Measurements from ENCODE around the gene NOS1.

The NOS1 gene

DNA sequence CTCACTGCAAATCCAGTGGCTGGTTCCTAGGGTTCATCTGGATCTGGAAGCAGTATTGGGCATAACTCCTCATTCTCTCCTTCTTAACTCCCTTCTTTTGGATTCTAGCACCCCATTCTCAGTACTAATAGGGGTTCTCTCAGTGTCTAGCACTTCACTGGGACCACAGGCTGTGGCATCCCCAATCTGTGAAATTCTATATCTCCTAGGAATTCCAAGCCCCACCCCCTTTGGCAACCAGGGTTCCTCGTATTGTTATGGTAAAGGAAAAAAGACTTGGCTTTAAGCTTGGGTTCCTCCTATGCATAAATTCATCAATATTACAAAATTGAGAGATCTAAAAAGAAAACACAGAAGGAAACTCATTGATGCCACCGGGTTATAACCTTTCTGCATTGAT, 126.2 kb downstream of the NOS1 start:
- CTCF ChIA-PET, result interaction anchor here (1.0 to 11.6 kb wide), 16 partner anchors 8 to 617 kb away, joined by 3 to 276 read pairs (median 10); no protein-coding TSS in a partner anchor

DNA sequence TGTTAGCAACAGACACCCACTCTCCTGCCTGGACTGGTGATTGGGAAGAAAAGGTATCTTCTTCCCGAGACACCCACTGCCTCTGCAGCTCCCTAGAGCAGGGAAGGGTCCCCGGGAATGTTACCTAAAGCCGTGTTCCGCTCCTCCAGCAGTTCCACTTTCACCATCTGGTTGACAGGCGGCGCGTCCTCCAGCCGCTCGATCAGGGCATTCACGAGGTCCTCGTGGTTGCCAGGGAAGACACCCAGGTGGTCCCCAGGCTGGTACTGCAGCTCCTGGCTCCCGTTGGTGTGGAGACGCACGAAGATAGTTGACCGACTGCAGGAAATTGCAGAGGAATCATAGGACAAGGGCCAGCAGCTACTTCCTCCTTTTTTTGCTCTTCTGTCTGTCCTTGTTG, 127.0 kb downstream of the NOS1 start:
- TF ChIP-seq, protein P1, sequence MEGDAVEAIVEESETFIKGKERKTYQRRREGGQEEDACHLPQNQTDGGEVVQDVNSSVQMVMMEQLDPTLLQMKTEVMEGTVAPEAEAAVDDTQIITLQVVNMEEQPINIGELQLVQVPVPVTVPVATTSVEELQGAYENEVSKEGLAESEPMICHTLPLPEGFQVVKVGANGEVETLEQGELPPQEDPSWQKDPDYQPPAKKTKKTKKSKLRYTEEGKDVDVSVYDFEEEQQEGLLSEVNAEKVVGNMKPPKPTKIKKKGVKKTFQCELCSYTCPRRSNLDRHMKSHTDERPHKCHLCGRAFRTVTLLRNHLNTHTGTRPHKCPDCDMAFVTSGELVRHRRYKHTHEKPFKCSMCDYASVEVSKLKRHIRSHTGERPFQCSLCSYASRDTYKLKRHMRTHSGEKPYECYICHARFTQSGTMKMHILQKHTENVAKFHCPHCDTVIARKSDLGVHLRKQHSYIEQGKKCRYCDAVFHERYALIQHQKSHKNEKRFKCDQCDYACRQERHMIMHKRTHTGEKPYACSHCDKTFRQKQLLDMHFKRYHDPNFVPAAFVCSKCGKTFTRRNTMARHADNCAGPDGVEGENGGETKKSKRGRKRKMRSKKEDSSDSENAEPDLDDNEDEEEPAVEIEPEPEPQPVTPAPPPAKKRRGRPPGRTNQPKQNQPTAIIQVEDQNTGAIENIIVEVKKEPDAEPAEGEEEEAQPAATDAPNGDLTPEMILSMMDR (IDR thresholded peaks at IDR 0.05; ENCODE audit: insufficient read depth, low read length, missing control alignments), result no peak
- no peak for DNase-seq (ENCODE audit: low read depth, low spot score)
- ChIA-PET POLR2A (no interaction called here), CTCF (interaction anchor here (1.2 to 11.6 kb wide), 7 partner anchors 10 to 618 kb away, joined by 3 to 276 read pairs (median 24); no protein-coding TSS in a partner anchor)
- no peak overlapping the region for H3K4me3 ChIP-seq (ENCODE audit: low read depth, low read length)

More for the DNA sequence above, 126.2 kb downstream of the NOS1 start:
- TF ChIP-seq, protein P1 (IDR thresholded peaks at IDR 0.05; ENCODE audit: insufficient read depth, low read length, missing control alignments), result no peak
- POLR2A ChIA-PET, result no interaction called here
- no peak overlapping the region for H3K4me3 ChIP-seq (ENCODE audit: low read depth, low read length)
- DNase-seq (ENCODE audit: low read depth, low spot score), result no peak

GRCh38 chr12:117231750-117232149, 129.7 kb downstream of the NOS1 start:
- TF ChIP-seq, protein P1 (IDR thresholded peaks at IDR 0.05; ENCODE audit: insufficient read depth, low read length, missing control alignments), result no peak
- ChIA-PET POLR2A (no interaction called here), CTCF (interaction anchor here (1.1 to 11.6 kb wide), 6 partner anchors 11 to 628 kb away, joined by 4 to 276 read pairs (median 36); no protein-coding TSS in a partner anchor)
- H3K4me3 ChIP-seq (ENCODE audit: low read depth, low read length), result no peak overlapping the region
- no peak for DNase-seq (ENCODE audit: low read depth, low spot score)

DNA sequence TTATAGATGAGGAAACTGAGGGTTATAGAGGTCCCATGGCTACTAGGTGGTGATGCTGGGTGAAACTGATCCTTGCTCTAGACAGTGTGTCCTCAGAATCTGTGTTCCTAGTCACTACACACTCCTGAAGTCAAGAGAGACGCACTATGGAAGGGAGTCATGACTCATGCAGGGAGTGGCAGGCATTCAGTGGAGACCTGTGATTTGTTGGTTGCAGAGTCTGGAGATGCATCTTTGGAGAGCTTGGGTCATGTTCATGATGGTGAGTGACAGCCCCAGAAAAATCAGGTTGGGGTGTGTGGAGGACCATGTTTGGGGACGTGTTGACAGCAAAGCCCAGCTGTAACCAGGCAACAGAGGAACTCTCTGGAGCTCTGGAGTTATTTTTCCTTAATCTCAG, 133.2 kb downstream of the NOS1 start:
- H3K4me3 ChIP-seq (ENCODE audit: low read depth, low read length), result no peak overlapping the region
- TF ChIP-seq, protein P1 (IDR thresholded peaks at IDR 0.05; ENCODE audit: insufficient read depth, low read length, missing control alignments), result no peak
- DNase-seq (ENCODE audit: low read depth, low spot score), result no peak
- ChIA-PET CTCF (interaction anchor here (0.9 to 2.4 kb wide), 4 partner anchors 9 to 629 kb away, joined by 4 to 9 read pairs (median 6); no protein-coding TSS in a partner anchor), POLR2A (no interaction called here)

GRCh38 chr12:117227000-117227653, 134.3 kb downstream of the NOS1 start:
- ChIA-PET CTCF (interaction anchor here (1.1 to 2.4 kb wide), 4 partner anchors 8 to 623 kb away, joined by 3 to 9 read pairs (median 6); no protein-coding TSS in a partner anchor), POLR2A (no interaction called here)
- no peak overlapping the region for H3K4me3 ChIP-seq (ENCODE audit: low read depth, low read length)

DNA sequence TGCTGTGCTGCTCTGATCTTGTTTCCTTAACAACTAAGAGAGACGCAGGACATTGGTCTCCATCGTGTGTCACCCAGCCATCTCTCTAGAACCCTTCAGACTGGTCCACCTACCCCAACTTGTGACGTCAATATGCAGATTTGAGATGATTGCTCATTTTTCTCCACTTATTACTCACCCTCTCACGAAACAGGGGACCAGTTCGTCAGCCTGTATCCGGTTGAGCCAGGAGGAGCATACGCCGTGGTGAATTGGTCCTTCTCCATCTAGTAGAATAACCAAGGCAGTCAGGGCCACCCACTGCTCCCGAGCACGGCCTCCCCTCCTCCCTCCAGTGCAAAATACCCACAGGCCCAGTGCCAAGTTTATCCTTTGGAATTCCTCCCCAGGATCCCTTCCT, 134.9 kb downstream of the NOS1 start:
- POLR2A ChIA-PET, result no interaction called here
- TF ChIP-seq, protein P1 (IDR thresholded peaks at IDR 0.05; ENCODE audit: insufficient read depth, low read length, missing control alignments), result no peak
- CTCF ChIA-PET, result interaction anchor here (1.1 to 2.1 kb wide), 5 partner anchors 9 to 623 kb away, joined by 3 to 8 read pairs (median 4); no protein-coding TSS in a partner anchor
- DNase-seq (ENCODE audit: low read depth, low spot score), result no peak
- H3K4me3 ChIP-seq (ENCODE audit: low read depth, low read length), result no peak overlapping the region

More at GRCh38 chr12:117227000-117227653, 134.3 kb downstream of the NOS1 start:
- TF ChIP-seq, protein P1 (IDR thresholded peaks at IDR 0.05; ENCODE audit: insufficient read depth, low read length, missing control alignments), result no peak
- DNase-seq (ENCODE audit: low read depth, low spot score), result no peak

Measured in AG04449 (cell line).